GM21723 (cell line): Measurements from ENCODE around the gene BBS12.
A peak's percentile ranks its signal among the peaks of the same experiment; 100 is the strongest.

ENCODE experiments used
- ATAC-seq: cut with Tn5 transposase; IDR thresholded peaks from one replicate; pipeline ENCODE4 v1.9.1; 2021; ENCODE audit warnings: mild to moderate bottlenecking, moderate library complexity; ENCODE audit not compliant: unreplicated experiment

Gene BBS12

GRCh38 chr4:122712782-122713181, 19.7 kb upstream of the BBS12 start:
- no peak for ATAC-seq

DNA sequence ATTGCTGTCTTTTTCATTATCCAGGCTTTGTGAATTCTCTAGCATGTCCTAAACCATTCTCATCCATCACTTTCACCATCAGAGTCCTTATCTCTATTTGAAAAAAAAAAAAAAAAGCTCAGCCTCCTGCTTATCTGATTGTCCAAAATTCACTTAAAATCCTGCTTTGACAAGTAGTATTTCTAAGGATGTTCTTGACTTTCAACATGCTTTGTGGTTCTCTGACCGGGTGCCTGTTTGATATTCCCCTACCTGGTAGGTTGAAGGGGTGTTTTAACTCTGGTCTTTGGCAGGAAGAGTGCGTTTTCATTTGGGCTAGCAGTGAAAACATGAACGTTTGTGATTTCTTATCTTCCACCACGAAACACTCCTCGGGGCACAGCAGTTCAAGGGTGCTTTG, 17.3 kb upstream of the BBS12 start:
- ATAC-seq = no peak

GRCh38 chr4:122716825-122717448, 15.6 kb upstream of the BBS12 start:
- peak; percentile 93 for ATAC-seq

- no peak for ATAC-seq
These were observed 14.2 kb upstream of the BBS12 start for GRCh38 chr4:122718281-122718680.

DNA sequence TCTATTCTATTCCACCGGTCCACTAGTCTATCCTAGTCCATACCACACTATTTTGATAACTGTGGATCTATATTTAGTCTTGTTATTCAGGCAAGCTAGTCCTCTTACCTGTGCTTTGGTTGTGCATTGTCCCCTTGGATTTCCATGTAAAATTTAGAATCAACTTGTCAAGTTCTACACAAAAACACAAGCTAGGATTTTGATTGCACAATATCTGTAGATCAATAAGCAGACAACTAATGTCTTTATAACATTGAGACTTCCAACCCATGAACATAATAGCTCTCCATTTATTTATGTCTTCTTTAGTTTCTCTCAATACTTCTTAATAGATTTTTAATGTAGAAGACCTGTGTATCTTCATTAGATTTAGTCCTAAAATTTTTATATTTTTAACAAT, 10.2 kb upstream of the BBS12 start:
- no peak for ATAC-seq

DNA sequence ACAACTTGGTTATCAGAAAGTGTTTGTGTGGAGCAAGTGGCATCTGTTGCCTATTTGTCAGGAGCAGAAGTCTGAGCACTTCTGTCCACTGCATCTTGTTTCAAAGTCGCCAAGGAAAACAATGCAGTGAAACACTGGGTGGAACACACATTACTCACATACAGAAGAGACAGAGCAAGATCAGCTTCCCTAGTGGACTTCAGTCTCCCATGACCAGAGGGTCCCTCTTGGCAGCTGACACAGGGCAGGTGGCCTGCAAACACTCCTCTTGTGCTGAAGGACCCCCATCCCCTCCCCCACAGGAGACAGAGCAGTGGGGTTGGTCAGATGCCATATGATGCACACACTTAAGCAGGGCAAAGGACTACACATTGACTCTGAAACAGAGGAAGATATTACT, 3.6 kb upstream of the BBS12 start:
- ATAC-seq = no peak

DNA sequence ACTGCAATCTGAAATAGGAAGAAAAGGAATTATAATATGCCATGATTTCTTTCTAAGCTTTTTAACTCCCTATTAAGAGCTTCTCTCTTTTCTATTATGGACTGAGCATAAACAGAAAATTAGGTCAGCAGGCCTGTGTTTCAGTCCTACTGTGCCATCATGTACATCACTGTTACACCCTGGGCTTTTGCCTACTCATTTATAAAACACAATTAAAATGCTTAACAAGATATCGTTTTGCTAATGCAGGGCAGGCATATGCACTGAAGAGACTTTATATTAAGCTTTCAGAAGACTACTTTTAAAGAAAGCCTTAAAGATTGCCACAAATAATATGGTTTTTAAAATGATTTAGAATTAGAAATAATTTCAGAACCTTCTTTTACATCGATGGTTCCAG, 828 bp upstream of the BBS12 start:
- no peak for ATAC-seq

DNA sequence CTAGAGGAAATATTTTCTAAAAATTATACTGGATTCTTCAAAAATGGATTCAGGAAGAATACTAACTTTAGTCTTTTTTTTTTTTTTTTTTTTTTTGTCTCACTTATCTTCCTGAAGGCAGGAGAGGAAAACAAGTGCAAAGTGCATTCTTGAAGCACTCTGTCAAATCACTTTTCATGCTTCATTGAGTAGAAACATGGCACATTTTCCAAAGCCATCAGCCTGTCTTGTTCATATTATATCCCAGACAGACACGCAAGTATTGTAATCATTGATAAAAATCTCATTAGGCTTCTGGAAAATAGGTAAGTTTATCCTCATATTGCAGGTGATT, 1.2 kb downstream of the BBS12 start:
- ATAC-seq = no peak

DNA sequence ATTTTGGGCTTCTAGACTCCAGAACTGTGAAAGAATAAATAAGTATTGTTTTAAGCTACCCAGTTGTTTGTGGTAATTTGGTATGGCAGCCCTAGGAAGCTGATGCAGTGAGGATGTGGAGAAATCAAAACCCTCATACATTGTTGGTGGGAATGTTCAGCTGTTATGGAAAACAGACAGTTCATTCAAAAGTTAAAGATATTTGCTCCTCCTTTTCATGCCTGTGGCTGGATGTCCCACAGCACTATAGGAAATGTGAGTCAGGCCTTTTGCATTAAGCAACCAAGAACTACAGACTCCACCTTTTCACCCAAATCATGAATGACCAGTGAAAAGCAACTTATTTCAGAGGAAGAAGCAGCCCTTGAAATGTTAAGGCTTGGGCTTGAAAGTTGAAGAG, 6.7 kb downstream of the BBS12 start:
- no peak for ATAC-seq

GRCh38 chr4:122742933-122743829, 10.7 kb downstream of the BBS12 start:
- ATAC-seq = no peak

DNA sequence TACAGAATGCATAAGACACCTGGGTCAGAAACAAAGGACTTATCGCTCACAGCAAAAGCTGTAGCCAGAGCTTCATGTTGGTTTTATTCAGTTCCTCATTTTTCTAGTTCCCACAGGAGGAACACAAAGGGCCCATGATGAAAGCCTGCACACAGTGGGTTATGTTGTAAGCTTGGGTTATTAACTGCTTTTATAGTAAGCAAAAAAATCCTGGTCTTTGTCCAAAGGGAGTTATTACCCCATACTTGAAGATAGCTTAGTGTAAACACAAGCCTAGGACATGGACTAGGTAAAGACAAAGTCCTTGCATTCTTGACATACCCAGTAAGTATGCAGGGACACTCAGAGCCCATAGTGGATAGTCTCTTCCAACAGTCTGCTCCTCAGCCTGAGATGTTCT, 11.7 kb downstream of the BBS12 start:
- no peak for ATAC-seq

DNA sequence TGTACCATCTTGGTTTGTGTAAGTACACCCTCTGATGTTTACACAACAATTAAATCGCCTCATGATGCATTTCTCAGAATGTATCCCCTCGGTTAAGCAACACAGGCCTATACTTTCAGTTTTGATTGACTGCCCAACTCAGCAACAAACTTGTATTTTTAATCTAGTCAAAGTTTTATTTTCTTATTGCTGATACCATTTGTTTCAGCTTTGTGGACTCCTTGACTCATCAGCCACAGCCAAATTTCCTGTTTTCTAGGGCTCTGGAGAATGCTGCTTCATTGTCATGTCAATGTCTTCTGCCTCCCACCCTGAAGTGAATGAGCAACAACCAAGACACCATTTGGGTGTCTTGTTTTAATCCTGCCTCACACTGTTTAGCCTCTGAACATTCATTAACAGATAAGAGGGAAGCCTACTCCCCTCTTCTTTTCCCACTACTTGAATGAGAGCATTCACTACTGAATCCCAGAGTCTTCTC, 14.0 kb downstream of the BBS12 start:
- ATAC-seq = no peak

- no peak for ATAC-seq
These were observed 14.6 kb downstream of the BBS12 start for GRCh38 chr4:122747068-122747467.

GRCh38 chr4:122747883-122748282, 15.4 kb downstream of the BBS12 start:
- no peak for ATAC-seq

- ATAC-seq = no peak
These were observed 17.4 kb downstream of the BBS12 start for GRCh38 chr4:122749704-122750454.

DNA sequence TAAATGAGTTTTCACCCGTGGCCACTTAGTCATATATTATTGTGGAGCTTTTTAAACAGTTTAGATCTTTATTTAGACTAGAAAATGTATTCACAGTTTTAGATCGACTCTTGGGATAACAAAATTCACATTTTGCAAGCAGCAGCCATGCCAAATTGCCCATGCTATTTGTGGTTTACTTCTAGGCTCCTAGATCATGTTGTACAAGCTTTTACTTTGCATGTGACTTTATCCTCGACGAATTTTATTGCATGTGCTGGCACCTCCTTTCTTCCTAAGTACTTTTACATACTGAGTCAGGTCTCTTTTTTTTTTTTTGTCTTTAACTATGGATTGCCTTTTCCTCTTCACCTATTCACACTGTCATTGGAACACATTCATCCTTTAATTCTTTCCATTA, 23.2 kb downstream of the BBS12 start:
- ATAC-seq = no peak

DNA sequence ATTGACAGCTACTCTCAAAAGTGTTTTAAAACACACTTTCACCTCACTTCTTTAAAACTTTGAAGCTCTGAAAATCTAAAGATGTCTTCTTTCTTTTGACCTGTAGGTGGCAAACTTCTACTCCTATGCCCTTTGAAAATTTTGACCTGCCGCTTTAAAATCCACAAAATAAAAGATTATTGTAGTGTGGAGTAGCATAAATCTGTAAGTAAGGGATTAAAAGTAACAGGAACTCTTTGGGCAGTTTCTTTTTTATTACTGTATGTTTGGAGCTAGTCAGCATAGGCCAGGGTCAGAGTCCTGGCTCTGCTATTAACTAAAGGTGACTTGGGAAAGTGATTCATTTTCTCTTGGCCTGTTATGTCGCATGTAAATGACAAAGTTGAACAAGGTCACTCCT, 25.5 kb downstream of the BBS12 start:
- ATAC-seq = no peak

DNA sequence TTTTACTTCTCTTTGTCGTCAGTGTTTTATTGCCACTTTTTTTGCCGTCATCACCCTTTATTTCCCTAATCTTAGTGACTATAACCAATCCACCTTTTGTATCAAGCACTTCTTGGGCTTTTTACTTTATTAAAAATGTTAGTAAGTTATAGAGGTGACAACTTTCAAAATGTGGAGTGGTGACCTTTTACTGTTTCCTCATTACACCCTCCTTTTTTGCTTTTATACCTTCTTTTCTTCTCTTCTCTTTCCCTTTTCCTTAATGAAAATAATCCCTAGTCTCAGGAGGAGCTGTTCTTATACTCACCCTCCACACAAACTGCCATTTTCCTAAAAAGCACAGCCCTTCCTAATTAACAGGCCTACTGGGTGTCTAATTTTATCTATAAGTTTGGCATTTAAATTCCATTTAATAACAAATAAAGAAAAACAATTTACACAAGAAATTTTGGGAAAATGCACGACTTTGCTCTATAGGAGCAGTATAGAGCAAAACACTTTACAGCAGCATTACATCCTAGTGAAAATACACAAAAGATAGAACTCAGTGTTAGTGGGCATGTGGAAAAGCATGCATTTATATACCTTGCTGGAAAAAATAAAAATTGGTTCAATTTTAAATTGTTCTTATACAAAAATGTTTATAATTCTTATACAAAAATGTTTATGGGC, 27.3 kb downstream of the BBS12 start:
- no peak for ATAC-seq

- ATAC-seq = peak; percentile 53
These were observed 30.0 kb downstream of the BBS12 start for GRCh38 chr4:122762520-122762919.

- no peak for ATAC-seq
These were observed 30.6 kb downstream of the BBS12 start for GRCh38 chr4:122762966-122763716.
